HepG2 (cell line): ENCODE results near the gene CLUH. TPM values are rescaled to one million over a fixed set of nuclear protein-coding genes. Genes with fewer than 3 reads are reported as not detected.
A peak's percentile ranks its signal among the peaks of the same experiment; 100 is the strongest.

Experiments
- ESRRA ChIP-seq: sonication (generic); formaldehyde crosslinking; IDR thresholded peaks from 2 replicates; pipeline ENCODE4 v1.5.1; 2020; ENCODE audit warnings: mild to moderate bottlenecking, low read depth, missing genetic modification reagents
- FUBP1 ChIP-seq: sonication (generic); formaldehyde crosslinking; IDR thresholded peaks from 2 replicates; pipeline ENCODE4 v1.5.1; 2020; ENCODE audit warnings: missing genetic modification reagents, mild to moderate bottlenecking, borderline replicate concordance
- HDAC1 ChIP-seq: sonication (generic); formaldehyde crosslinking; IDR thresholded peaks from 2 replicates; pipeline ENCODE4 v1.5.1; 2020; ENCODE audit warnings: mild to moderate bottlenecking, missing genetic modification reagents
- HINFP ChIP-seq: sonication (generic); formaldehyde crosslinking; IDR thresholded peaks from 2 replicates; pipeline ENCODE4 v1.4.0; 2020; ENCODE audit warnings: low read depth, mild to moderate bottlenecking, missing genetic modification reagents
- HMGXB3 ChIP-seq: sonication (generic); formaldehyde crosslinking; IDR thresholded peaks from 2 replicates; pipeline ENCODE4 v1.4.0; 2020; ENCODE audit warnings: missing genetic modification reagents, borderline replicate concordance
- HOXA9 ChIP-seq: sonication (generic); formaldehyde crosslinking; IDR thresholded peaks from 2 replicates; pipeline ENCODE4 v1.8.1; 2022; ENCODE audit warnings: missing genetic modification reagents, mild to moderate bottlenecking, moderate library complexity, borderline replicate concordance
- NR2F6 ChIP-seq, 2 experiments: IDR thresholded peaks; 2 replicates each; pipeline ENCODE4 v1.6.1; 2016; ENCODE audit warnings: antibody characterized with exemption in 1 of 2, mild to moderate bottlenecking in 1 of 2
- PREB ChIP-seq: sonication (generic); formaldehyde crosslinking; IDR thresholded peaks from 2 replicates; pipeline ENCODE4 v1.4.0; 2020; ENCODE audit warnings: missing genetic modification reagents
- SNAPC2 ChIP-seq: sonication (generic); formaldehyde crosslinking; IDR thresholded peaks from 2 replicates; pipeline ENCODE4 v1.8.1; 2022; ENCODE audit warnings: mild to moderate bottlenecking, missing genetic modification reagents
- ZKSCAN1 ChIP-seq: fragments of 150-350 bp; IDR thresholded peaks from 2 replicates; pipeline ENCODE4 v1.6.1; 2014; ENCODE audit warnings: low read length
- ZNF12 ChIP-seq: sonication (generic); formaldehyde crosslinking; IDR thresholded peaks from 2 replicates; pipeline ENCODE4 v1.5.0; 2020; ENCODE audit warnings: missing genetic modification reagents
- ZNF276 ChIP-seq: sonication (generic); formaldehyde crosslinking; IDR thresholded peaks from 2 replicates; pipeline ENCODE4 v1.4.0; 2020; ENCODE audit warnings: mild to moderate bottlenecking, low read depth, missing genetic modification reagents
- ZNF280B ChIP-seq: sonication (generic); formaldehyde crosslinking; IDR thresholded peaks from 2 replicates; pipeline ENCODE4 v1.5.0; 2020; ENCODE audit warnings: missing genetic modification reagents, mild to moderate bottlenecking, borderline replicate concordance
- ZNF841 ChIP-seq: sonication (generic); formaldehyde crosslinking; IDR thresholded peaks from 2 replicates; pipeline ENCODE4 v1.8.1; 2023; ENCODE audit warnings: missing genetic modification reagents, borderline replicate concordance
- polyA plus RNA-seq, 8 experiments: library from polyadenylated mRNA; depleted of rRNA in 3 of 8; stranded (reverse) in 7 of 8; unstranded in 1 of 8; fragments of >200 nt; fragmentation: Illumina TruSeq in 4 of 8; extraction: Trizol in 4 of 8; gene quantifications; 2 replicates each; pipeline versions ENCODE4 v1.2.1 to v1.2.3, GENCODE V29; 2011 to 2016; ENCODE audit warnings: low read depth in 4 of 8, missing spikeins in 1 of 8, mixed read lengths in 1 of 8; ENCODE audit not compliant: insufficient read depth in 1 of 8
- total RNA-seq, 5 experiments: library from RNA; depleted of rRNA; stranded (reverse); fragments of >200 nt; fragmentation: Illumina TruSeq; extraction: Trizol; gene quantifications; 2 replicates each; pipeline ENCODE4 v1.2.3, GENCODE V29; 2016; ENCODE audit warnings: low read depth in 1 of 5

Gene CLUH
- total and polyA plus RNA-seq, 2 of the 13 experiments (the other 11 are each of a cell fraction or from before 2014, with no cell fraction given): 30.9 to 60.5 TPM

- TF ChIP-seq PREB (CRISPR knock-in tag) (no peak), HINFP (CRISPR knock-in tag) (0 out of 2 replicates have a peak, but pooled peaks have one; percentile 35), ZKSCAN1 (no peak), NR2F6 (IDR thresholded peaks at IDR 0.05) (no peak; the same call in 1 of the 2 replicates), NR2F6 (CRISPR knock-in tag; IDR thresholded peaks at IDR 0.05) (peak; percentile 27; the same call in 1 of the 2 replicates), FUBP1 (CRISPR knock-in tag) (no peak), HMGXB3 (no peak), HDAC1 (CRISPR knock-in tag) (peak; percentile 76; the same call in 1 of the 2 replicates), HOXA9 (0 out of 2 replicates have a peak, but pooled peaks have one; percentile 21), ESRRA (CRISPR knock-in tag) (no peak; the same call in 1 of the 2 replicates), ZNF12 (peak; percentile 51; the same call in 1 of the 2 replicates), ZNF276 (CRISPR knock-in tag) (no peak), ZNF841 (CRISPR knock-in tag) (no peak), SNAPC2 (no peak), ZNF280B (CRISPR knock-in tag) (peak; percentile 94)
Observed at GRCh38 chr17:2710803-2711607, 559 bp downstream of the CLUH start (continued).
